Measurements from ENCODE around the gene RASD1.

DNA sequence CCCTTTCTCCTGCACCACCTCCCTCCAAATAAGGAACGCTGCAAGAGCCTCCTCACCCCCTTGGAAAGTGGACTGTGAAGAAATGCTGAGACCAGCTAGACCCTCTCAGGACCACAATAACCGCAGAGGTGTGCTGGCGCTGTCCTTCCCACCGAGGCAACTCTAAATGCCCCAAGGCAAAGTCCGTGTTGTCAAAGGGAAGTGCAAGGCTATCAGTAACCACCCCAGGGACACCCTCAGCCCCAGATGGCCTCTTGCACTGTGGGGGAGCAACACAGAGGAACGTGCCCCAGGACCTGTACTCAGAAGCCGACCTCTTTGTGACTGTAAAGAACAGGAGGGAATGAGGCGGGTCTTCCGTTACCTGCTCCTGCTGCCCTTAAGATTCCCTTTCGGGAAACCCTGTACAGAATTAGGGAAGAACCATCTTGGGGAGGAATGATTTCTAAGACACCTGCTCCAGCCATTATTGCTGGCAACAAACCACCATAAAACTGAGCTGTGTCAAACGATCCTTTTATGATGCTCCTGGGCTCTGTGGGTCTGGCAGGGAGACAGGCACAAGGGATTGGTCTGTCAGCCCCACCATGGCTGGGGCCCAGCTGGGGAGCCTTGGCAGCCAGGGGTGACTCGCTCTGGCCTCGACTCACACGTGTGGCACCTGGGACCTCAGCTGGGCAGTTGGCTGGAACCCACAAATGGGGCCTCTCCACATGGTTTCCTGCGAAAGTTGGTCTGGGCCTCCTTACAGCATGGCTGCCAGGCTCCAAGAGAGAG lies 34.0 kb downstream of the RASD1 start:
- TF ChIP-seq, protein P1, sequence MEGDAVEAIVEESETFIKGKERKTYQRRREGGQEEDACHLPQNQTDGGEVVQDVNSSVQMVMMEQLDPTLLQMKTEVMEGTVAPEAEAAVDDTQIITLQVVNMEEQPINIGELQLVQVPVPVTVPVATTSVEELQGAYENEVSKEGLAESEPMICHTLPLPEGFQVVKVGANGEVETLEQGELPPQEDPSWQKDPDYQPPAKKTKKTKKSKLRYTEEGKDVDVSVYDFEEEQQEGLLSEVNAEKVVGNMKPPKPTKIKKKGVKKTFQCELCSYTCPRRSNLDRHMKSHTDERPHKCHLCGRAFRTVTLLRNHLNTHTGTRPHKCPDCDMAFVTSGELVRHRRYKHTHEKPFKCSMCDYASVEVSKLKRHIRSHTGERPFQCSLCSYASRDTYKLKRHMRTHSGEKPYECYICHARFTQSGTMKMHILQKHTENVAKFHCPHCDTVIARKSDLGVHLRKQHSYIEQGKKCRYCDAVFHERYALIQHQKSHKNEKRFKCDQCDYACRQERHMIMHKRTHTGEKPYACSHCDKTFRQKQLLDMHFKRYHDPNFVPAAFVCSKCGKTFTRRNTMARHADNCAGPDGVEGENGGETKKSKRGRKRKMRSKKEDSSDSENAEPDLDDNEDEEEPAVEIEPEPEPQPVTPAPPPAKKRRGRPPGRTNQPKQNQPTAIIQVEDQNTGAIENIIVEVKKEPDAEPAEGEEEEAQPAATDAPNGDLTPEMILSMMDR (IDR thresholded peaks at IDR 0.05) = no peak
- TF ChIP-seq POLR2A (IDR thresholded peaks at IDR 0.05) = no peak
